ENCODE measurements around the gene PRR15. TPM values are rescaled to one million over a fixed set of nuclear protein-coding genes. Genes with fewer than 3 reads are reported as not detected.

The PRR15 gene
- total and polyA plus RNA-seq, 2 of the 13 experiments (the other 11 are each of a cell fraction or from before 2014, with no cell fraction given): 2.3 to 7.8 TPM

- TF ChIP-seq PRDM15 (CRISPR knock-in tag; IDR thresholded peaks at IDR 0.05): peak; percentile 26; the same call in 1 of the 2 replicates
- TF ChIP-seq HNRNPL (IDR thresholded peaks at IDR 0.05; ENCODE audit: low read depth, low read length): no peak
- peak; percentile 69 for TF ChIP-seq NFYC (CRISPR knock-in tag; IDR thresholded peaks at IDR 0.05)
- no peak for TF ChIP-seq CC2D1A (CRISPR knock-in tag; IDR thresholded peaks at IDR 0.05)
- peak; percentile 76 for TF ChIP-seq ZNF800 (CRISPR knock-in tag; IDR thresholded peaks at IDR 0.05)
- TF ChIP-seq ZNF20 (CRISPR knock-in tag; IDR thresholded peaks at IDR 0.05): 0 out of 2 replicates have a peak, but pooled peaks have one; percentile 78
- TF ChIP-seq ZNF496 (CRISPR knock-in tag; IDR thresholded peaks at IDR 0.05; ENCODE audit: insufficient replicate concordance): no peak
- no peak for TF ChIP-seq BRCA1 (CRISPR knock-in tag; IDR thresholded peaks at IDR 0.05)
- peak; percentile 60; the same call in 1 of the 2 replicates for TF ChIP-seq PHF21A (CRISPR knock-in tag; IDR thresholded peaks at IDR 0.05)
- peak; percentile 68; the same call in 1 of the 2 replicates for TF ChIP-seq PITX1 (CRISPR knock-in tag; IDR thresholded peaks at IDR 0.05)
- no peak for TF ChIP-seq DNMT1 (CRISPR knock-in tag; IDR thresholded peaks at IDR 0.05)
- TF ChIP-seq NR2C2 (CRISPR knock-in tag; IDR thresholded peaks at IDR 0.05; ENCODE audit: borderline replicate concordance): 0 out of 2 replicates have a peak, but pooled peaks have one; percentile 44
- TF ChIP-seq ZNF629 (CRISPR knock-in tag; conservative IDR thresholded peaks at IDR 0.05): no peak; the same call in 1 of the 2 replicates
- no peak for TF ChIP-seq MNT (IDR thresholded peaks at IDR 0.05)
- TF ChIP-seq ZNF331 (CRISPR knock-in tag; IDR thresholded peaks at IDR 0.05): no peak; the same call in 1 of the 2 replicates
- peak; percentile 61; the same call in 1 of the 2 replicates for TF ChIP-seq ZSCAN21 (CRISPR knock-in tag; IDR thresholded peaks at IDR 0.05; ENCODE audit: borderline replicate concordance)
- peak; percentile 25; the same call in 1 of the 2 replicates for TF ChIP-seq BORCS8-MEF2B (CRISPR knock-in tag; IDR thresholded peaks at IDR 0.05)
- peak; percentile 29; the same call in 1 of the 2 replicates for TF ChIP-seq POGK (CRISPR knock-in tag; conservative IDR thresholded peaks at IDR 0.05)
- TF ChIP-seq ZNF775 (CRISPR knock-in tag; IDR thresholded peaks at IDR 0.05; ENCODE audit: borderline replicate concordance): no peak
- 0 out of 2 replicates have a peak, but pooled peaks have one; percentile 35 for TF ChIP-seq SRY (CRISPR knock-in tag; IDR thresholded peaks at IDR 0.05)
Measured at GRCh38 chr7:29563590-29564495, at the start of gene PRR15 (continued).
